Neural crest cell (in vitro differentiated cells): Measurements from ENCODE around the gene SPRR2E. TPM values are rescaled to one million over a fixed set of nuclear protein-coding genes. Genes with fewer than 3 reads are reported as not detected.
"Not testable (repeated sequence)": the region's sequence is repeated elsewhere in the genome, so short reads cannot be mapped to it uniquely, and the experiment has no call there.

Experiments
- DNase-seq: peaks from one replicate; pipeline ENCODE4 v3.0.0; 2021; ENCODE audit warnings: low read depth, mixed read lengths, low spot score
- H3K27ac Mint-ChIP-seq: one replicate; pipeline ENCODE4 v1.8.0; 2021; ENCODE audit warnings: mild to moderate bottlenecking, mixed read lengths; ENCODE audit not compliant: unreplicated experiment
- H3K27me3 Mint-ChIP-seq: 2 replicates; pipeline ENCODE4 v1.8.0; 2021; ENCODE audit warnings: low read depth, mild to moderate bottlenecking, mixed read lengths
- H3K36me3 Mint-ChIP-seq: 2 replicates; pipeline ENCODE4 v1.8.0; 2021; ENCODE audit warnings: low read depth, mild to moderate bottlenecking, mixed read lengths
- H3K4me1 Mint-ChIP-seq: 2 replicates; pipeline ENCODE4 v1.8.0; 2021; ENCODE audit warnings: mixed read lengths
- H3K4me3 Mint-ChIP-seq: one replicate; pipeline ENCODE4 v1.8.0; 2021; ENCODE audit warnings: mild to moderate bottlenecking, mixed read lengths
- H3K9me3 Mint-ChIP-seq: 2 replicates; pipeline ENCODE4 v1.8.0; 2021; ENCODE audit warnings: mixed read lengths
- total RNA-seq: library from RNA; stranded (reverse); gene quantifications from 2 replicates; pipeline ENCODE4 v1.2.1, GENCODE V29; 2021
- TF ChIP-seq, protein P1 (sequence below): fragments of 200-600 bp; sonication (generic); conservative IDR thresholded peaks from 2 replicates; pipeline ENCODE4 v1.5.0; 2021; ENCODE audit warnings: antibody characterized with exemption, mild to moderate bottlenecking

The SPRR2E gene
- total RNA-seq, 1 donor from 2014 or later: not detected

GRCh38 chr1:153127296-153127695 lies 33.0 kb upstream of the SPRR2E start:
- DNase-seq: no peak
- no peaks in the 10 kb centered on the region for H3K36me3 Mint-ChIP-seq
- H3K9me3 Mint-ChIP-seq: peaks cover 2% of the 10 kb centered on the region
- H3K27me3 Mint-ChIP-seq: peaks cover 13% of the 10 kb centered on the region
- H3K4me3 Mint-ChIP-seq: no peak overlapping the region
- no peak overlapping the region for H3K27ac Mint-ChIP-seq
- TF ChIP-seq, protein P1, sequence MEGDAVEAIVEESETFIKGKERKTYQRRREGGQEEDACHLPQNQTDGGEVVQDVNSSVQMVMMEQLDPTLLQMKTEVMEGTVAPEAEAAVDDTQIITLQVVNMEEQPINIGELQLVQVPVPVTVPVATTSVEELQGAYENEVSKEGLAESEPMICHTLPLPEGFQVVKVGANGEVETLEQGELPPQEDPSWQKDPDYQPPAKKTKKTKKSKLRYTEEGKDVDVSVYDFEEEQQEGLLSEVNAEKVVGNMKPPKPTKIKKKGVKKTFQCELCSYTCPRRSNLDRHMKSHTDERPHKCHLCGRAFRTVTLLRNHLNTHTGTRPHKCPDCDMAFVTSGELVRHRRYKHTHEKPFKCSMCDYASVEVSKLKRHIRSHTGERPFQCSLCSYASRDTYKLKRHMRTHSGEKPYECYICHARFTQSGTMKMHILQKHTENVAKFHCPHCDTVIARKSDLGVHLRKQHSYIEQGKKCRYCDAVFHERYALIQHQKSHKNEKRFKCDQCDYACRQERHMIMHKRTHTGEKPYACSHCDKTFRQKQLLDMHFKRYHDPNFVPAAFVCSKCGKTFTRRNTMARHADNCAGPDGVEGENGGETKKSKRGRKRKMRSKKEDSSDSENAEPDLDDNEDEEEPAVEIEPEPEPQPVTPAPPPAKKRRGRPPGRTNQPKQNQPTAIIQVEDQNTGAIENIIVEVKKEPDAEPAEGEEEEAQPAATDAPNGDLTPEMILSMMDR: no peak
- H3K4me1 Mint-ChIP-seq: no peaks in the 10 kb centered on the region

DNA sequence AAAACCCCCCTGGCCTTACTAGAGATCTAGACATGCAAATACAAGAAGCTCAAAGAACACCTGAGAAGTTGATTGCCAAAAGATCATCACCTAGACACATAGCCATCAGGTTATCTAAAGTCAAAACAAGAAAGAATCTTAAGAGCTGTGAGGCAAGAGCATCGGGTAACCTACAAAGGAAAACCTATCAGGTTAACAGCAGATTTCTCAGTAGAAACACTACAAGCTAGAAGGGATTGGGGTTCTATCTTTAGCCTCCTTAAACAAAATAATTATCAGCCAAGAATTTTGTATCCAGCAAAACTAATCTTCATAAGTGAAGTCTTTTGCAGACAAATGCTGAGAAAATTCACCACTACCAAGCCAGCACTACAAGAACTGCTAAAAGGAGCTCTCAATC lies 31.2 kb upstream of the SPRR2E start:
- no peak for DNase-seq
- H3K27me3 Mint-ChIP-seq: peaks cover 13% of the 10 kb centered on the region
- H3K4me1 Mint-ChIP-seq: no peaks in the 10 kb centered on the region
- no peaks in the 10 kb centered on the region for H3K36me3 Mint-ChIP-seq
- no peak overlapping the region for H3K4me3 Mint-ChIP-seq
- no peak overlapping the region for H3K27ac Mint-ChIP-seq
- peaks cover 2% of the 10 kb centered on the region for H3K9me3 Mint-ChIP-seq
- TF ChIP-seq, protein P1: no peak

DNA sequence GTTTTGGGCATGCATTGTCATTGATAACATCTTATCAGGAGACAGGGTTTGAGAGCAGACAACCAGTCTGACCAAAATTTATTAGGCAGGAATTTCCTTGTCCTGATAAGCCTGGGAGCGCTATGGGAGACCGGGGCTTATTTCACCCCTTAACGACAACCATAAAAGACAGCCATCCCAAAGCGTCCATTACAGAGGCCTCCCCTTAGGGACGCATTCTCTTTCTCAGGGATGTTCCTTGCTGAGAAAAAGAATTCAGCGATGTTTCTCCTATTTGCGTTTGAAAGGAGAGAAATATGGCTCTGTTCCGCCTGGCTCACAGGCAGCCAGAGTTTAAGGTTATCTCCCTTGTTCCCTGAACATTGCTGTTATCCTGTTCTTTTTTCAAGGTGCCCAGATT lies 29.5 kb upstream of the SPRR2E start:
- H3K36me3 Mint-ChIP-seq, H3K27ac Mint-ChIP-seq, DNase-seq, H3K4me1 Mint-ChIP-seq, H3K9me3 Mint-ChIP-seq, H3K4me3 Mint-ChIP-seq: not testable (repeated sequence)
- peaks cover 11% of the 10 kb centered on the region for H3K27me3 Mint-ChIP-seq

- Mint-ChIP-seq H3K4me3 (no peak overlapping the region), H3K27ac (no peak overlapping the region)
Observed at GRCh38 chr1:153122831-153123421, 28.6 kb upstream of the SPRR2E start.

GRCh38 chr1:153120945-153121344 lies 26.6 kb upstream of the SPRR2E start:
- no peaks in the 10 kb centered on the region for H3K4me1 Mint-ChIP-seq
- TF ChIP-seq, protein P1: no peak
- peaks cover 2% of the 10 kb centered on the region for H3K9me3 Mint-ChIP-seq
- H3K4me3 Mint-ChIP-seq: no peak overlapping the region
- DNase-seq: no peak
- no peak overlapping the region for H3K27ac Mint-ChIP-seq
- peaks cover 13% of the 10 kb centered on the region for H3K27me3 Mint-ChIP-seq
- no peaks in the 10 kb centered on the region for H3K36me3 Mint-ChIP-seq

More at GRCh38 chr1:153122831-153123421, 28.6 kb upstream of the SPRR2E start:
- Mint-ChIP-seq H3K4me1 (no peaks in the 10 kb centered on the region), H3K27me3 (peaks cover 11% of the 10 kb centered on the region), H3K36me3 (no peaks in the 10 kb centered on the region), H3K9me3 (peaks cover 2% of the 10 kb centered on the region)
- TF ChIP-seq, protein P1: no peak
- DNase-seq: no peak

DNA sequence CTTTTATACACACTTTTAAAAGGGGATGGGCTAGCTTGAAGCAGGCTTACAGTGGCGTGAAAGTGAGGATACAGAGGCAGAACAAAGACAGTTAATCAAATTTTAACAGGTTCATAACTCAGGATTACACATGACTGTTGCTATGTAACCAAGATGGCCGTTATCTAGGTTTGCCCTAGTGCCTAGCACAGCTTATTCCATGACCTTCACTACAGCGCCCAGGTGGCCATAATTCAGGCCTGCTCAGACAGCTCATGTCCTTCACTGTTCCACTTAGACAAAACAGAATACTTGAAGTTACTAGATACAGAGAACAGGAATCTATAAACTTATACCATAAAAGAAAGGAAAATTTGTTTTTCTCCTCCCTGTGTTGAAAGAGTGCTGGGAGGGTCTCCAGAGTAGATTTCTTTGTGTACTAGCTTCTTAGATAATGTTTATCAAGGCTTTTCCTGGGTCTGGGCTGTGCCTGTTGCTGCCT lies 25.2 kb upstream of the SPRR2E start:
- DNase-seq: no peak
- Mint-ChIP-seq H3K4me1 (no peaks in the 10 kb centered on the region), H3K27me3 (peaks cover 5% of the 10 kb centered on the region), H3K27ac (no peak overlapping the region), H3K36me3 (no peaks in the 10 kb centered on the region), H3K9me3 (no peaks in the 10 kb centered on the region), H3K4me3 (no peak overlapping the region)
- TF ChIP-seq, protein P1: no peak

DNA sequence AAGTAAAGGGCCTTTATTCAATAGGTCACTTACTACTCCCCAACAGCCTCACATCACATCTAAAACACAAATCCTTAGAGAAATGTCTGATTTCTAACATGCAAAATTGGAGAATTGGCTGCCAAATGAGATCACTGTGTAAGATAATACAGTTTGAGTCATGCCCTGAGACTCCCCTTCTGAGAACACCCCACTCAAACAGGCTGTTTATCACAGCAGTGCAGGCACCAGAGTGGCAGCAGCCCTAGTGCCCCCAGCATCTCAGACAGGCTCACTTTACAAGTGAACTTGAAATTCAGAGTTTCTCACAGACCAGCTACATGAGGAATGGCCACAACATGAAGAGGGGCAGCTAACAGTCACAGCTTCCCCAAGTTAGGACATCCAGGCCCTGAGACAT lies 20.9 kb upstream of the SPRR2E start:
- not testable (repeated sequence) for H3K36me3 Mint-ChIP-seq, H3K27me3 Mint-ChIP-seq, H3K4me1 Mint-ChIP-seq, H3K9me3 Mint-ChIP-seq, H3K4me3 Mint-ChIP-seq, DNase-seq, H3K27ac Mint-ChIP-seq
